Measurements from ENCODE around the gene SYNE2.
A peak's percentile ranks its signal among the peaks of the same experiment; 100 is the strongest.
"Not testable (repeated sequence)": the region's sequence is repeated elsewhere in the genome, so short reads cannot be mapped to it uniquely, and the experiment has no call there.

SYNE2 gene

DNA sequence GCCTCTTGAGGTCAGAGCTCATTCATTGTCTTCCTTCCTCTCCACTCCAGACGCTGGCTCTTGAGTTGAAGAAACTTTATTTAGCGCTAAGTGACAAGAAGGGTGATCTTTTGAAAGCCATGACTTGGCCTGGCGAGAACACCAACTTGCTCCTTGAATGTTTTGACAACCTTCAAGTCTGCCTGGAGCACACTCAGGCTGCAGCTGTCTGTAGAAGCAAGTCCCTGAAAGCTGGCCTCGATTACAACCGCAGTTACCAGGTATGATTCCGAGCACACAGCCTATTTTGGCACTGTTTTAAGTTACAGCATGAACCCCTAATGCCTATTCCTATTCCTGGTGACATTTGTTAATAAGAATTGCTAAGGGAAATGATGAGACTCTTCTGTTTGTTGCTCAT is 273.7 kb downstream of the SYNE2 start:
- DNase-seq: no peak

DNA sequence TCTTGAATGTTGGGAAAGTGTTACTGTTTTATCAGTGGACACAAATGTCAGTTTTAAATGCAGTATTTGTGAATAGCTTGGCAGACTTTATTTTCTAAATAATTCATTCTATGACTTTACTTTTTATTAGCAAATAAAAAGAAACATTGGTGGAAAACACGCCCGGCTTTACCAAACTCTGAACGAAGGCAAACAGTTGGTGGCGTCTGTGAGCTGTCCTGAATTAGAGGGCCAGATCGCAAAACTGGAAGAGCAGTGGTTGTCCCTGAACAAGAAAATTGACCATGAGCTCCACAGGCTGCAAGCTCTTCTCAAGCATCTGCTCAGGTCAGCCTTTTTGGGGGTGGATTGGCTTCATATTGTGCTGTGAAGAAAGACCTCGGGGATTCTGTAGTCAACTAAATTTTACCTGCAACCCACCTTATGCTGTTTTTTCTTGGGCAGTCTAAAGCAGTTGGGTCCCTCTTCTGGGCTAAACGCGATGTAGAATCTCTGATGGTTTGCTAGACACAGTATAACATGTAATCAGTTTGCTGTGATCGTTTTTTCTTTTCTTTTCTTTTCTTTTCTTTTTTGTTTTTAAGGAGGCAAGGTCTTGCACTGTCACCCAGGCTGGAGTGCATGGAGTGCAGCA is 285.0 kb downstream of the SYNE2 start:
- no peak for DNase-seq

DNA sequence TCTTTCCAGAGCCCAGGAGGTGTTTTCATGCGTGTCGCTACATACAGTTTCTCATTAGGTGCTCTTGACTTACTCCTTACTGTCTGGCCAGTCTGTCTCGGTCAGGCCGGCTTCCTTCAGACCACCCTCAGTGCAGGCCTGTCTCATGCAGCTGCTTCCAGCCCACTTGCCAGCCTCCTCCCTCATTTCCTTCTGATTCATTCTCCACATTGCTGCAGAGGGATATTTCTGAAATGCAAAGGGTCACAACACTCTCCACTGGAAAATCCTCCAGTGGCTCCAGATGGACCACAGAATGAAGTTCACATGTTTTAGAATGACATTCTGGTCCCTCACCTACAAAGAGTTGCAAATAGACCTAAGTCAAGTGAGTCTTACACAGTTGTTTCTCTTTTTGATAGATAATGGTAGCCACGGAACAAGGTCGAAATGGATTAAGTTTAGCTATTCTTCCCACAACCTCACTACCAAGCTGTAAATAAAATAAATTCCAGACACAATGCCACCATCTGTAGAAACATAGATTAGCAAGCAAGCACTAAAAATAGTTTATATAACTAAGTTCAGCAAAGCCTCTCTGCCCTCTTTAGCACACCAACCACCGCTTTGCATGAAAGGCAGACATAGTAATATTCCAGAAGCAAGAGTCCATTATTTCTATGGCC is 294.5 kb downstream of the SYNE2 start:
- no peak for DNase-seq

DNA sequence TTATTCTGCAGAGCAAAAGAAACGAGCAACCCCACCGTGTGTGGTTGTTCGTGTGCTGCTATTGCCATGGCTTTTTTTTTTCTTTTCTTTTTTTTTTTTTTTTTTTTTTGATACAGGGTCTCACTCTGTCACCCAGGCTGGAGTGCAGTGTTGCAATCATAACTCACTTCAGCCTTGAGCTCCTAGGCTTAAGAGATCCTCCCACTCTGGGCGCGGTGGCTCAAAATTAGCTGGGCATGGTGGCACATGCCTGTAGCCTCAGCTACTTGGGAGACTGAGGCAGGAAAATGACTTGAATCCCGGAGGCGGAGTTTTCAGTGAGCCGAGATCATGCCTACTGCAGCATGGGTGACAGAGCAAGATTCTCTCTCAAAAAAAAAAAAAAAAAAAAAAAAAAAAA is 297.1 kb downstream of the SYNE2 start:
- DNase-seq: no peak

DNA sequence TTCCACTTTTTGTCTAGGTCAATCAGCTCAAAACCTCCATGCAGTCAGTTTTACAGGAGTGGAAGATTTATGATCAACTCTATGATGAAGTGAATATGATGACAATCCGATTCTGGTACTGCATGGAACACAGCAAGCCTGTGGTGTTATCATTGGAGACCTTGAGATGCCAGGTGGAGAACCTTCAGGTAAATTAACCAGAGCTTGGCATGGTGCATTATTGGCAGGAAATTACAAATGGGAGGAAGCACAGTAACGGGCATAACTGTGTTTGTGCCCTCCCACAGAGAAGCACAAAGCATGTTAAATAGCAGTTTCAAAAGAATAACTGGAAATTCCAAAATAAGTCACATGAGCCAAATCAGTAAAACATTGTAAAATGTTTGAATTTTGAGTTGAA is 305.8 kb downstream of the SYNE2 start:
- no peak for DNase-seq

DNA sequence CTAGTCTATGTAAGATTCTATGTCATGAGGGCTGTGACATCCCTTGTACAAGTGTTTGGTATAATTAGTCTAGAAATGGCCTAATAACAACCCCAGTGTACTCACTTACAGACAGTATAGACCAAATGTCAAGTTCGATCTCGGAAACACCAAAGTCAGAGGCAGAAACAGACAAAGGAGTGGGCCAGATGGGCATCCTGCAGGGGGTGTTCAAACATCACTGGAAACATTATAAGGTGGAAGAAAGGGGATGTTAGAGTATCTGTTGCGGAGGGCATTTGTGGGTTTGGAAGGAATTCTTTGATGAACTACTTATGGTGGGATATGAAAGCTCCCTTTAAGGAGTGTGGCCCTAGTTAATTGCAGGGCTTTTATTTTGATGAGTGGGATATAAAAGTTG is 306.8 kb downstream of the SYNE2 start:
- no peak for DNase-seq

DNA sequence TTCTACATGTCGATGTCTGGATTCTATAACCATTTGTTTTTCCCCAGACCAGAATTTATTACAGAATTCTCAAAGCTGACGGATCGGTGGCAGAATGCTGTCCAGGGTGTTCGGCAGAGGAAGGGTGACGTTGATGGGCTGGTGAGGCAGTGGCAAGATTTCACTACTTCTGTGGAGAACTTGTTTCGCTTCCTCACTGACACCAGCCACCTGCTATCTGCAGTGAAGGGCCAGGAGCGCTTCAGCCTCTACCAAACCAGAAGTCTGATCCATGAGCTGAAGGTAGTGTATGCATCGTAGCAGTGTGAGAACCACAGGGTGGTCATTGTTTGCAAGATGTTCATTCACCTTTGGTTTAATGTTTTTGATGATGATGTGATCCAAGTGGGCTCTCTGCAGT is 317.4 kb downstream of the SYNE2 start:
- no peak for DNase-seq

DNA sequence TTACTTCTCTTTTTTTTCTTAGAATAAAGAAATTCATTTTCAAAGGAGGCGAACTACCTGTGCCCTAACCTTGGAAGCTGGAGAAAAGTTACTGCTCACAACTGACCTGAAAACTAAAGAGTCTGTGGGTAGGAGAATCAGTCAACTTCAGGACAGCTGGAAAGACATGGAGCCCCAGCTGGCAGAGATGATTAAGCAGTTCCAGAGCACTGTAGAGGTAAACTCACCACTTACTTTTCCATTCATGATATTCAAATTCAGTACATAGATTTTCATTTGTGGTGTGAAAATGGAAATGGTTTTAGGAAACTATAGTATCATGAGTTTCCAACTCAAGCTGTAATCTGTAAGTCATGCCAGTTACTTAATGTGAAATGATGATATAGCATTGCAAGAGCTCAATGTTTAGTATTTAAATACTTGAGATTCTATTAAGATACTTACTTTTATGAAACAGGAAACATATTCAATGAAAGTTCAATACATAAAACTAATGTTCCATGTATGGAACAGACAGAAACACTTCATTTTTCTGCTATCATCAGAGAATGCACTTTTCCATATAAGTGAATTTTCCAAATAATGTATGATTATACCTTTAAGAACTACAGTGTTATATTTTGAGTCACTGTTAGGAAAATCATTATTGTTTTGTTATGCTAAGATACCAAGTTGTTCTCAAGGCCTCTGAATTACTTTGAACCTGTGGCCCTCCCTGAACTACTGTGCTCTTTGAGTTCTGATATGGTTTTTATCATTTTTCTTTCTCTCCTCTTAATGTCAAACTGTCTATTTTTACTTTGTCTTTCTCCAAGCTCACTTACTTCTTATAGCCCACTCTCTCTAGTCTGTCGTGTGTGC is 322.3 kb downstream of the SYNE2 start:
- no peak for DNase-seq

DNA sequence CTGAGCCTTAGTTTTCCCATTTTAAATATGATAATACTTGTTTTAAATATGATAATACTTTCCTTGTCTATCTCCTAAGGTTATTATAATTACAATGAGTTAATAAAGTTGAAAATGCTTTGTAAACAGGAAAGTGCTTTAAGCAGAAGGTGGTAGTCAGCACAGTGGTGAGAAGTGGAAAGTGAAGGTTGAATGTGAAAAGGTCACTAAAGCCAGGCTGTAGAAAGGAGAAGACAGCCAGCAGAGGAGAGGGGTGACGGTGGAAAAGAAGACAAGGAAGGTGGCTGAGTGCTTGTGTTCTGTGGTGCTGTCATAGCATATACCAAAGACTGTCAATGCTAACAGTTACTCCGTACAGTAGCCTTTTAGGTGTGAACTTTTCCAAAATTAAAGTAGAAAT is 323.5 kb downstream of the SYNE2 start:
- no peak for DNase-seq

DNA sequence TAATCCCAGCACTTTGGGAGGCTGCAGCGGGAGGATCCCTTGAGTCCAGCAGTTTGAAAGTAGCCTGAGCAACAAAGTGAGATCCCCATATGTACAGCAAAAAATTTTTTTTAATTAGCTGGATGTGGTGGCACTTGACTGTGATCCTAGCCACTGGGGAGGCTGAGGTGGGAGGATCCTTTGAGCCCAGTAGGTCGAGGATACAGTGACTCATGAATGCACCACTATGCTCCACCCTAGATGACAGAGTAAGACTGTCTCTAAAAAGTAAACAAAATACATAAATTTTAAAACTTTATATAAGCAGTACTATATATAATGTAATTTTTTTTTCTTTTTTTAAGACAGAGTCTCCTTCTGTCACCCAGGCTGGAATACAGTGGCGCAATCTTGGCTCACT is 326.0 kb downstream of the SYNE2 start:
- no peak for DNase-seq

DNA sequence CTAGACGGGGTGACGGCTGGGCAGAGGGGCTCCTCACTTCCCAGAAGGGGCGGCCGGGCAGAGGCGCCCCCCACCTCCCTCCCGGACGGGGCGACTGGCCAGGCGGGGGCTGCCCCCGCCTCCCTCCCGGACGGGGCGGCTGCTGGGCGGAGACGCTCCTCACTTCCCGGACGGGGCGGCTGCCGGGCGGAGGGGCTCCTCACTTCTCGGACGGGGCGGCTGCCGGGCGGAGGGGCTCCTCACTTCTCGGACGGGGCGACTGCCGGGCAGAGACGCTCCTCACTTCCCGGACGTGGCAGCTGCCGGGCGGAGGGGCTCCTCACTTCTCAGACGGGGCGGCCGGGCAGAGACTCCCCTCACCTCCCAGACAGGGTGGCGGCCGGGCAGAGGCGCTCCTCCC is 330.1 kb downstream of the SYNE2 start:
- not testable (repeated sequence) for DNase-seq

DNA sequence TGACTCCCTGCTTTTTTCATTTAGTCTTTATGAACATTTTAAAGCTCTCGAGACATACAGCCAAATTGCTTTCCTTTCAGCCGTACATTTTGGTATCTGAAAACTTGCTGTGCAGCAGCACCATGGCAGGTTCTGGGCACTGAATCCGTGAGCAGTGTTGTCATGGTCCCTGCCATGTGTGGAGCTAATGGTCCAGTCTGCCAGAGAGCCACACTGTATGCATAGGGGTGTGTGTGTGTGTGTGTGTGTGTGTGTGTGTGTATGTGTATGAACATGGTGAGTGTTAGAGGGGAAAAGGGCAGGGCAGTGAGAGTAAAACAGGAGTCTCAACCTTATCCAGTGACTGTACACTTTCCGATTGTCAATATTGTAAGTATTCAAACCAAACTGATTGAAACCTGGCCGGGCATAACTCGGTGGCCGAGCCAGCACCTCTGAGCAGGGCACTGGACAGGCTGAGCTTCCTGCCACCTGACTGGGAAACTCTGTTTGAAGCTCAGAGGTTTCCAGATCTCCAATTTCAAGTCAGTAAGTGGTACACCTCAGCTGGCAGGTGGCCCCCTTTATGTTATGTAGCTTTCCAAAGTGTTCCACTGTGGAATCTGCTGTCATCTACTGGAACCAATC is 331.4 kb downstream of the SYNE2 start:
- no peak for DNase-seq

DNA sequence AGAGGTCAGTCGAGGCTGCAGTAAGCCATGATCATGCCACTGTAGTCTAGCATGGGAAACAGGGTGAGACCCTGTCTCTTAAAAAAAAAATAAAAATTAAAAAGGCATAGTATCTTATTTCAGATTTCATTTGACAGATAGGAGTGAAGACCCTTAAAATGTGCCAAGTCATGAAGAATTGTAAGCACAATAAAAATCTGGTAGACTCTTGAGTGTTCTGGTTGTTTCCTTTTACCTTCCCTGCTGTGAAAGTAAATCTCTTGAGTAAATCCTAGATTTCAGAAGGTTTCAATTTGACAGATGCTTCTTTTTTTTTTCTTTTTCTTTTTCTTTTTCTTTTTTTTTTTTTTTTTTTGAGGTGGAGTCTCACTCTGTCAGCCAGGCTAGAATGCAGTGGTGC is 332.4 kb downstream of the SYNE2 start:
- DNase-seq: no peak

DNA sequence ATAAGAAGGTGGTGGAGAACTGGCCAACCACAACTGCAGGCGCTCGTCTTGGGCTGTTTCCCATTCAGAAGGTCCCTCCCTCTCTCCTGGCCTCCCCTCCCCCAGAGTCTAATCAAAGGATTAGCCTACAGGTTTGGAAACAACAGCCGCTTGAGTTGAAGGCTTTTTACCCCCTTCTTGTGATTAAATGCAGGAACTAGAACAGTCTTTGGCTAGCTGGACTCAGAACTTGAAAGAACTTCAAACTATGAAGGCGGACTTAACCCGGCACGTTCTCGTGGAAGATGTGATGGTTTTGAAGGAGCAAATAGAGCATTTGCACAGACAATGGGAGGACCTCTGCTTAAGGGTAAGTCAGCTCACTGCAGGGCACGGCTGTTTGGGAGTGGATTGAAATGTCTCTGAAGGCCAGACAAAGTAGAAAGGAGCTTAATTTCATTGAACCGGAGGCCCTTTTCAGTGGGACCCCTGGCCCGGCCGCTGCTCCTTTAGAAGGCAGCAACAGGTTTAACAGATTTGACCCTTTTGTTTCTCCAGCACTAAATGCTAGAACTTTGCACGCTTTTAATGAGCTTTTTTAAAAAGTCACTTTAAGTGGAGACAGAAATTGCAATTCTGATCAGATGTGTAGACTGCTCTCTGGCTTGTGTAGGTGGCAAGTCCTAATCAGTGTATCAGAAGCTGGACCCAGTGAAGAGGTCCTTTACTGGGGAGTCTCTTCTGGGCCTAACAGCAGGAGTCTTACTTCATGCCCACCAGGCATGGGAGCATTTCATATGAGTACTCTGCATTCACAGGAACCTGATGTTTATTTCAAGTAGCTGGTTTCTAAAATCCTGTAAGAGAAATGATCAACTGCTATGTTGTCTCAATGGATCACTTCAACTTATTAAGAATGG is 333.7 kb downstream of the SYNE2 start:
- DNase-seq: no peak

DNA sequence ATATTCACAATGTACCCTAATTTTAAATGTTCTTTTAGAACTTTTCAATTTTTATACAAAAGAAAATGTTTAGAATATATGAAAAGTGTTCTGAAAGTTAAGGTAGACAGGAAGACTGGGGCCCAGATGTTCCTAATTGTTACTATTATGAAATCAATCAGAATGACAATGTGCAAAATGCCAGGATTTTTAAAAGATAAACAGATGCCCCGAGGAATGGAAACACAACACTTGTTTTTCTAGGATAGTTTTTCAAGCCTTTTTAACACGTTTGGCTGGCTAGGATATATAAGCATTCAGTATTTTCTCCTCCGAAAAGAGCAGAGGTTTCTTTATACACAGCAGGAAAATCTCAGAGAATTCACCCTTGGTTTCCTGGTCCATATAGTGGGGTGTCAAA is 334.5 kb downstream of the SYNE2 start:
- no peak for DNase-seq

DNA sequence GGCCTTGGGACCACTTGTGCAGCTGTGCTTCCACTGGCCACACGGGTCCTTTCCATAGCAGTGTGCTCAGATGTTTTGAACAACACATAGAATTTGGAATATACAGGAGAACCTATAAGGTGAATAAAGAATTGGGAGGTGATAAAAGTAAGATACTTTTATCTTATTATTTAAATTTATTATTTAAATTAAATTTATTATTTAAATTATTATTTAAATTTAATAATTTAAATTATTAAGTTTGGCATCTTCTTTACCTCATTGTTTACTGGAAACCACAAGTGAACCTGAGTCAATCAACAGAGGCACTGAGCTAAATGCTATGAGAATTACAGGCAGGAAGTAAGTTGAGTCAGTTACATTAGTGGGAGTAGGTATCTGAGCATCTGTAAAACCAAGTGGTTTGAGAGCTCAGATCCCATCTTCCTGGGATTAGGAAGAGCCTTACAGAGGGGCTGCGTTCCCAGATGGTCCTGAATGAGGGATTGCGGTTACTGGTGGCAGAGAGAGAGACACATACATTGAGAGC is 338.2 kb downstream of the SYNE2 start:
- no peak for DNase-seq

DNA sequence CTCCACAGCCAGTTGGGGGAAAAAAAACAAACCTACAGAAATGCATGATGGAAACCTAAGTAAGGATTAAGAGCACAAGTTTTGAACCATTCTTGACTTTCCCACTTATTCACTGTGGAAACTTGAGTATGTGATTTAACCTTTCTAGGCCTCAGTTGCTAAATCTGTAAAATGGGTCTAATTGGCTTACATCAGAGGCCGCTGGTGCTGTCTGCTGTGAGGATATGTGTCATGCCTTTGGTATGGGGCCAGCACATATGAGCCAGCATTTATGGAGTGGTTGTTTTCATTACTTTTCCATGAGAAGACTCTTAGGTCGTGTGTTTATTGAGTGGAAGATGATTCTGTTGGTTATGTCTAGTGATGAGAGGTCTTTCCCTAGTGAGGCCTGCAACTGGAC is 339.0 kb downstream of the SYNE2 start:
- DNase-seq: no peak

DNA sequence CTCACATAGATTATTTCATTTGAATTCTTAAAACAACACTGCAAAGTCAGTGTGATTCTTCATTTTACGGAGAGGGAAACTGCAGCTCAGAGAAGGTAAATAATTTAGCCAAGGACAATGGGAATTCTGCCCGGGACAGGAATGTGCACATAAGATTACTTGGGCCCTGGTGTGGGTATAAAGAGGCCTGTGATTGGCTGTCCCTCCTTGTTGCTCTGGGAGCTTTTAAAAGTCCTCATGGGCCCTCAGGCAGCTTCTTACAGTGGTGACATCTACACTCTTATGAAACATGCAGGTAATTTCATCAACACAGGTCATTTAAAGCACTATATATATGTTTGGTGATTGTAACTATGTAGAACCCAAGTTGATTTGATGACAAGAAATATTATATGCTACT is 341.0 kb downstream of the SYNE2 start:
- no peak for DNase-seq

DNA sequence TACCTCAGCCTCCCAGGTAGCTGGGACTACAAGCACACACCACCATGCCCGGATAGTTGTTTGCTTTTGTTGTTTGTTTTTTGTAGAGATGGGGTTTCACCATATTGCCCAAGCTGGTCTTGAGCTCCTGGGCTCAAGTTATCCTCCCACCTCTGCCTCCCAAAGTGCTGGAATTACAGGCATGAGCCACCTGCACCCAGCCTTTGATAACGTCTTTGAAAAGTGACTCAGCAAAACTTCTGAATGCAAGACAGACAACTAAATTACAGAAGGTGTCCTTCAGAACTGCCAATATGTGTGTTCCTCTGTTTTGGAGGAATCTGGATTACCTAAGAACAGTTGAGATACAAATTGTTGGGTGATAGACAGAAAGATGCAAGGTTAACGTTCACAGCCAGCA is 341.6 kb downstream of the SYNE2 start:
- DNase-seq: no peak

DNA sequence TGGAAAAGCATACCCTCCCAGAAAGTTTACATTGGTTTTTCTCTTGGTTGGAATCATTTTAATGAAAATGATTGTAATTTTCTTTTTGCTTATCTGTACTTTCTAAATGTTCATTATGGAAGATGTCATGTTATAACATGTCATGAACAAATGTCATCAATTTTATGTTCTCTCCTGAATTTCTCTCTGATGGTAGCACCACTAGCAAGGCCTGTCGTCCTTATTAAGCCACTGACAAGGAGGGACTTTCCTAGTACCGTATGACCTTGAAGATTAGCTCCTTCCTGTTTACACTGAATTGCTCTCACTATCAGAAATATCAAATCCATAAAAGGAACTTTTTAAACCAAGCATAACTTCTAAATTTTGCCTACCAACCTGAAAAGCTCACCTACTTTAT is 342.4 kb downstream of the SYNE2 start:
- no peak for DNase-seq

DNA sequence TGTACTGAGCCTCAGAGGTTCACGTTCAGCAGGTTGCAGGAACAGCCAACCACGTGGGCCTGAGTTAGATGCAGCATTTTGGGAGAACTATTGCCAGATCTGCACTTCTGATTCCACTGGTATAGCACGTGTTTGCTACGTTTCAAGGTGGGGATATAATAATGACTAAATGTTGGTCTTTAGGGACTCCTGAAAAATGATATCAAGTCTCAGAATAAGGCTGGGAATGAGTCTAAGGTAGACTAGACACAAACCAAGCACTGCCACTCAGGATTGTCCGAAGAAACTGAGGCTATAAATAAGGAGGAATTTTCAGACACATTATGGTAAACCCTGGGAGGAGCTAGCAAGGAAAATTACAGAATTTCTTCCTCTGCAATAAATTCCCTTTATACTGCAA is 343.3 kb downstream of the SYNE2 start:
- no peak for DNase-seq

DNA sequence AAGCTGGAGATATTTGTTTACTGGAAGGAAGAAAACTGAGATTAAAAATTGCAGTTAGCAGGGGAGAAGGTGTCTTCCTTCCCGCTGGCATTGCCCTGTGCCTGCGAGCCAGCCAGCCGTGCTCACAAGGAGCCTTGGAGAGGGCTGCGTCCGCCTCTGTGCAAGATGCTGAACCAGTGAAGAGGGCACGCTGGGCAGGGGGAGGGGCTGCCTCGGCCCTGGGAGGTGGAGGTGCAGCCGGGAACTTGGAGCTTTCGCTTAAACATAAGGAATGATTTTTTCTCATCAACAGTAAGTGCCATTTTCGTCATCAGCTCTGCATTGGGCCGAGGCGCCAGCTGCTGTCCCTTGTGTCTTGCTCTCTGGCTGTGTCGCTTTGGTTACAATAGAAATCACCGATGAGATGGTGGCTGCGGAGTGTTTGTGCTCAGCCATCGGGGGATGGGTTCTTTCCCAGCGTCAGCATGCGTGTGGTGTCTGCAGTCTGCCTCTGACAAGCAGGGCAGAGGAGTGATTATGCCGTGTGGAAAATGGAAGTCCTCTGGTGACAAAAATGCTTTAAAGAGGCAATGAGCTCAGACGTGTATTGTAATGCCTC is 344.1 kb downstream of the SYNE2 start:
- DNase-seq: peak in 1 of 6 experiments; percentile 1

All from stimulated activated naive CD4-positive, alpha-beta T cell (primary cell).